ENCODE data around the gene MTMR3.
"Not testable (repeated sequence)": the region's sequence is repeated elsewhere in the genome, so short reads cannot be mapped to it uniquely, and the experiment has no call there.

Gene MTMR3

GRCh38 chr22:29956680-29957079 is 73.7 kb downstream of the MTMR3 start:
- no peak for DNase-seq (ENCODE audit: low read depth in 1 of 2, low spot score in 1 of 2)

GRCh38 chr22:29958170-29958569 is 75.2 kb downstream of the MTMR3 start:
- DNase-seq (ENCODE audit: low read depth in 1 of 2, low spot score in 1 of 2) = no peak

GRCh38 chr22:29964776-29965175 is 81.8 kb downstream of the MTMR3 start:
- no peak for DNase-seq (ENCODE audit: low read depth in 1 of 2, low spot score in 1 of 2)

- no peak for DNase-seq (ENCODE audit: low read depth in 1 of 2, low spot score in 1 of 2)
Observed at GRCh38 chr22:29967461-29967860, 84.5 kb downstream of the MTMR3 start.

- no peak for DNase-seq (ENCODE audit: low read depth in 1 of 2, low spot score in 1 of 2)
Observed at GRCh38 chr22:29971607-29972006, 88.6 kb downstream of the MTMR3 start.

GRCh38 chr22:29972121-29972520 is 89.1 kb downstream of the MTMR3 start:
- DNase-seq (ENCODE audit: low read depth in 1 of 2, low spot score in 1 of 2) = no peak

- DNase-seq (ENCODE audit: low read depth in 1 of 2, low spot score in 1 of 2) = no peak
Observed at GRCh38 chr22:29973269-29973668, 90.3 kb downstream of the MTMR3 start.

GRCh38 chr22:29973680-29974079 is 90.7 kb downstream of the MTMR3 start:
- DNase-seq (ENCODE audit: low read depth in 1 of 2, low spot score in 1 of 2) = not testable (repeated sequence)

GRCh38 chr22:29975494-29975893 is 92.5 kb downstream of the MTMR3 start:
- no peak for DNase-seq (ENCODE audit: low read depth in 1 of 2, low spot score in 1 of 2)

- no peak for DNase-seq (ENCODE audit: low read depth in 1 of 2, low spot score in 1 of 2)
Observed at GRCh38 chr22:29977107-29977506, 94.1 kb downstream of the MTMR3 start.

- no peak for DNase-seq (ENCODE audit: low read depth in 1 of 2, low spot score in 1 of 2)
Observed at GRCh38 chr22:29979777-29980321, 96.9 kb downstream of the MTMR3 start.

GRCh38 chr22:29983296-29983917 is 100.4 kb downstream of the MTMR3 start:
- no peak for DNase-seq (ENCODE audit: low read depth in 1 of 2, low spot score in 1 of 2)

- no peak for DNase-seq (ENCODE audit: low read depth in 1 of 2, low spot score in 1 of 2)
Observed at GRCh38 chr22:29985912-29986311, 102.9 kb downstream of the MTMR3 start.

GRCh38 chr22:29987137-29987536 is 104.2 kb downstream of the MTMR3 start:
- no peak for DNase-seq (ENCODE audit: low read depth in 1 of 2, low spot score in 1 of 2)

GRCh38 chr22:29988719-29989118 is 105.7 kb downstream of the MTMR3 start:
- no peak for DNase-seq (ENCODE audit: low read depth in 1 of 2, low spot score in 1 of 2)

- no peak for DNase-seq (ENCODE audit: low read depth in 1 of 2, low spot score in 1 of 2)
Observed at GRCh38 chr22:29989446-29989845, 106.5 kb downstream of the MTMR3 start.

GRCh38 chr22:29992341-29993275 is 109.6 kb downstream of the MTMR3 start:
- DNase-seq (ENCODE audit: low read depth in 1 of 2, low spot score in 1 of 2) = no peak

GRCh38 chr22:29994027-29994715 is 111.2 kb downstream of the MTMR3 start:
- no peak for DNase-seq (ENCODE audit: low read depth in 1 of 2, low spot score in 1 of 2)

GRCh38 chr22:29994943-29995342 is 112.0 kb downstream of the MTMR3 start:
- DNase-seq (ENCODE audit: low read depth in 1 of 2, low spot score in 1 of 2) = no peak

- DNase-seq (ENCODE audit: low read depth in 1 of 2, low spot score in 1 of 2) = no peak
Observed at GRCh38 chr22:29997107-29997506, 114.1 kb downstream of the MTMR3 start.

- DNase-seq (ENCODE audit: low read depth in 1 of 2, low spot score in 1 of 2) = no peak
Observed at GRCh38 chr22:29997516-29997915, 114.5 kb downstream of the MTMR3 start.
